Left ventricle myocardium inferior (tissue), 1 donor: ENCODE measurements around the gene IKZF2. TPM values are rescaled to one million over a fixed set of nuclear protein-coding genes. Genes with fewer than 3 reads are reported as not detected.

Experiments used
- DNase-seq: peaks from one replicate; pipeline ENCODE4 v3.0.0-alpha.2; 2020
- H3K27ac ChIP-seq: fragments of 200-600 bp; replicated peaks from 2 replicates; pipeline ENCODE4 v1.8.0; 2021
- H3K27me3 ChIP-seq: fragments of 200-600 bp; 2 replicates; pipeline ENCODE4 v1.8.0; 2021; ENCODE audit warnings: low read depth
- H3K36me3 ChIP-seq: fragments of 200-600 bp; 2 replicates; pipeline ENCODE4 v1.8.0; 2021
- H3K4me1 ChIP-seq: fragments of 200-600 bp; 2 replicates; pipeline ENCODE4 v1.8.0; 2021
- H3K4me3 ChIP-seq: fragments of 200-600 bp; 2 replicates; pipeline ENCODE4 v1.8.0; 2021; ENCODE audit warnings: mild to moderate bottlenecking, moderate library complexity
- H3K9me3 ChIP-seq: fragments of 200-600 bp; replicated peaks from 2 replicates; pipeline ENCODE4 v1.8.0; 2021
- CTCF ChIP-seq: fragments of 200-600 bp; IDR thresholded peaks from 2 replicates; pipeline ENCODE4 v1.8.0; 2021; ENCODE audit warnings: antibody characterized with exemption, mild to moderate bottlenecking, borderline replicate concordance
- intact Hi-C: fragments of 100-400 bp; cut with micrococcal nuclease; formaldehyde crosslinking; loops from one replicate; pipeline ENCODE4 v1.11.0; 2022
- total RNA-seq: library from RNA; stranded (reverse); fragmentation: NEBNext Ultra II Directional; extraction: Animal tissue kit (Norgen Biotek cat#: 25700); gene quantifications from one replicate; pipeline ENCODE4 v1.2.1, GENCODE V29; 2021
- donor health status: DM: no; HTN: yes; CAD: no; lungs with severe emphysema.

The IKZF2 gene
- total RNA-seq, 1 donor from 2014 or later: 6.8 TPM

- no peaks in the 10 kb centered on the region for H3K36me3 ChIP-seq
- intact Hi-C loops: no loop called here
- H3K4me1 ChIP-seq: peaks cover 10% of the 10 kb centered on the region
- H3K9me3 ChIP-seq: no peaks in the 10 kb centered on the region
- TF ChIP-seq CTCF: no peak
- H3K27ac ChIP-seq: no peak overlapping the region
- no peak for DNase-seq
- H3K4me3 ChIP-seq: no peak overlapping the region
- no peaks in the 10 kb centered on the region for H3K27me3 ChIP-seq
These were observed 182.9 kb downstream of the IKZF2 start for GRCh38 chr2:212968284-212969081.

- H3K27ac ChIP-seq: no peak overlapping the region
- H3K4me1 ChIP-seq: no peaks in the 10 kb centered on the region
- no peaks in the 10 kb centered on the region for H3K27me3 ChIP-seq
- intact Hi-C loops: no loop called here
- H3K4me3 ChIP-seq: no peak overlapping the region
- no peak for TF ChIP-seq CTCF
- DNase-seq: no peak
- no peaks in the 10 kb centered on the region for H3K36me3 ChIP-seq
- H3K9me3 ChIP-seq: no peaks in the 10 kb centered on the region
These were observed 184.5 kb downstream of the IKZF2 start for GRCh38 chr2:212966884-212967283.

GRCh38 chr2:212962691-212963090 is 188.7 kb downstream of the IKZF2 start:
- no peaks in the 10 kb centered on the region for H3K9me3 ChIP-seq
- intact Hi-C loops: no loop called here
- no peaks in the 10 kb centered on the region for H3K27me3 ChIP-seq
- no peak for TF ChIP-seq CTCF
- peaks cover 11% of the 10 kb centered on the region for H3K4me1 ChIP-seq
- no peak overlapping the region for H3K27ac ChIP-seq
- no peak overlapping the region for H3K4me3 ChIP-seq
- no peaks in the 10 kb centered on the region for H3K36me3 ChIP-seq
- DNase-seq: no peak

GRCh38 chr2:212961255-212961654 is 190.2 kb downstream of the IKZF2 start:
- intact Hi-C loops: no loop called here
- no peak for DNase-seq
- TF ChIP-seq CTCF: no peak
- Histone ChIP-seq H3K9me3 (no peaks in the 10 kb centered on the region), H3K27ac (no peak overlapping the region), H3K4me3 (no peak overlapping the region), H3K36me3 (no peaks in the 10 kb centered on the region), H3K27me3 (no peaks in the 10 kb centered on the region), H3K4me1 (peaks cover 22% of the 10 kb centered on the region)

GRCh38 chr2:212960336-212960735 is 191.1 kb downstream of the IKZF2 start:
- no peak overlapping the region for H3K27ac ChIP-seq
- TF ChIP-seq CTCF: no peak
- H3K4me1 ChIP-seq: peaks cover 23% of the 10 kb centered on the region
- H3K36me3 ChIP-seq: no peaks in the 10 kb centered on the region
- intact Hi-C loops: no loop called here
- no peak overlapping the region for H3K4me3 ChIP-seq
- H3K9me3 ChIP-seq: no peaks in the 10 kb centered on the region
- no peaks in the 10 kb centered on the region for H3K27me3 ChIP-seq
- DNase-seq: no peak
